HEK293 (cell line): ENCODE results near the gene SLC25A38.
A peak's percentile ranks its signal among the peaks of the same experiment; 100 is the strongest.

ENCODE experiments used
- CTCF ChIA-PET: fragments of 350-600 bp; formaldehyde crosslinking; extraction: SDS; loops from one replicate; lab custom pipeline; 2021; ENCODE audit warnings: antibody characterized with exemption; lab: Yijun Ruan, JAX
- POLR2A ChIA-PET: fragments of 300-600 bp; formaldehyde crosslinking; extraction: SDS; loops from one replicate; lab custom pipeline; 2020; ENCODE audit warnings: antibody characterized with exemption, inconsistent platforms; lab: Yijun Ruan, JAX
- H3K27ac ChIP-seq: fragments of 200-500 bp; sonication (Bioruptor generic); 2 replicates; pipeline ENCODE4 v1.5.1; 2014; ENCODE audit warnings: low read depth, low read length, control low read depth, inconsistent platforms; ENCODE audit errors: extremely low read depth
- H3K36me3 ChIP-seq, 2 experiments: fragments of 200-500 bp in 1 of 2; sonication (Bioruptor generic) in 1 of 2; 1 replicate in 1 of 2; 2 replicates in 1 of 2; pipeline ENCODE4 v1.5.1; 2014 to 2017; ENCODE audit warnings: inconsistent platforms in 2 of 2, low read length in 2 of 2; ENCODE audit not compliant: control insufficient read depth in 2 of 2, insufficient read depth in 1 of 2
- H3K4me1 ChIP-seq: fragments of 200-500 bp; sonication (Bioruptor generic); 2 replicates; pipeline ENCODE4 v1.5.1; 2014; ENCODE audit warnings: mild to moderate bottlenecking, low read length, inconsistent platforms; ENCODE audit not compliant: control insufficient read depth, insufficient read depth
- H3K4me3 ChIP-seq: 2 replicates; pipeline ENCODE4 v1.5.1; 2011; ENCODE audit warnings: low read depth, mild to moderate bottlenecking, control low read depth, low read length, moderate library complexity
- H3K9me3 ChIP-seq: fragments of 200-500 bp; sonication (Bioruptor generic); 2 replicates; pipeline ENCODE4 v1.5.1; 2014; ENCODE audit warnings: low read depth, low read length, inconsistent platforms; ENCODE audit not compliant: control insufficient read depth, insufficient read depth
- ATF2 ChIP-seq: fragments of 450-650 bp; formaldehyde crosslinking; IDR thresholded peaks from 2 replicates; pipeline ENCODE4 v1.5.1; 2016; ENCODE audit warnings: missing biosample characterization, missing genetic modification characterization, low read depth
- FEZF1 ChIP-seq: fragments of 450-650 bp; formaldehyde crosslinking; IDR thresholded peaks from 2 replicates; pipeline ENCODE4 v1.5.1; 2016; ENCODE audit warnings: missing biosample characterization, missing genetic modification characterization
- KLF10 ChIP-seq: fragments of 450-650 bp; IDR thresholded peaks from 2 replicates; pipeline ENCODE4 v1.5.1; 2018; ENCODE audit warnings: missing biosample characterization, mild to moderate bottlenecking, missing genetic modification characterization
- KLF7 ChIP-seq: fragments of 450-650 bp; formaldehyde crosslinking; IDR thresholded peaks from 2 replicates; pipeline ENCODE4 v1.5.1; 2016; ENCODE audit warnings: missing biosample characterization, missing genetic modification characterization, borderline replicate concordance
- MEIS1 ChIP-seq: sonication (generic); formaldehyde crosslinking; IDR thresholded peaks from 2 replicates; pipeline ENCODE4 v1.8.1; 2022; ENCODE audit warnings: missing genetic modification reagents, mild to moderate bottlenecking, borderline replicate concordance
- PRDM4 ChIP-seq: fragments of 450-650 bp; formaldehyde crosslinking; IDR thresholded peaks from 2 replicates; pipeline ENCODE4 v1.5.1; 2017; ENCODE audit warnings: missing biosample characterization, missing genetic modification characterization
- SP7 ChIP-seq: fragments of 450-650 bp; formaldehyde crosslinking; IDR thresholded peaks from 2 replicates; pipeline ENCODE4 v1.5.1; 2016; ENCODE audit warnings: missing biosample characterization, missing genetic modification characterization
- ZBTB44 ChIP-seq: fragments of 450-650 bp; IDR thresholded peaks from 2 replicates; pipeline ENCODE4 v1.5.1; 2018; ENCODE audit warnings: missing biosample characterization, mild to moderate bottlenecking, missing genetic modification characterization
- ZNF184 ChIP-seq: fragments of 450-650 bp; IDR thresholded peaks from 2 replicates; pipeline ENCODE4 v1.5.1; 2018; ENCODE audit warnings: missing biosample characterization, mild to moderate bottlenecking, missing genetic modification characterization
- ZNF202 ChIP-seq: fragments of 450-650 bp; formaldehyde crosslinking; IDR thresholded peaks from 2 replicates; pipeline ENCODE4 v1.5.1; 2016; ENCODE audit warnings: missing biosample characterization, missing genetic modification characterization, borderline replicate concordance
- ZNF23 ChIP-seq: fragments of 450-650 bp; formaldehyde crosslinking; IDR thresholded peaks from 2 replicates; pipeline ENCODE4 v1.5.1; 2016; ENCODE audit warnings: missing biosample characterization, missing genetic modification characterization, borderline replicate concordance
- ZNF24 ChIP-seq: fragments of 450-650 bp; formaldehyde crosslinking; IDR thresholded peaks from 2 replicates; pipeline ENCODE4 v1.5.1; 2016; ENCODE audit warnings: missing biosample characterization, missing genetic modification characterization
- ZNF274 ChIP-seq, 2 experiments: fragments of 200-500 bp in 1 of 2; fragments of 450-650 bp in 1 of 2; sonication (Bioruptor generic) in 1 of 2; formaldehyde crosslinking in 1 of 2; IDR thresholded peaks; 2 replicates each; pipeline versions ENCODE4 v1.5.1 to v1.6.1; 2014 to 2016; ENCODE audit warnings: borderline replicate concordance in 1 of 2, inconsistent platforms in 1 of 2, low read length in 1 of 2, missing biosample characterization in 1 of 2, missing genetic modification characterization in 1 of 2
- ZNF510 ChIP-seq: fragments of 450-650 bp; formaldehyde crosslinking; IDR thresholded peaks from 2 replicates; pipeline ENCODE4 v1.5.1; 2018; ENCODE audit warnings: mild to moderate bottlenecking, missing genetic modification characterization, missing biosample characterization; ENCODE audit not compliant: insufficient replicate concordance
- ZNF548 ChIP-seq: fragments of 450-650 bp; formaldehyde crosslinking; IDR thresholded peaks from 2 replicates; pipeline ENCODE4 v1.5.1; 2016; ENCODE audit warnings: missing biosample characterization, missing genetic modification characterization
- ZNF600 ChIP-seq: fragments of 450-650 bp; formaldehyde crosslinking; IDR thresholded peaks from 2 replicates; pipeline ENCODE4 v1.5.1; 2016; ENCODE audit warnings: missing biosample characterization, missing genetic modification characterization
- ZNF701 ChIP-seq: fragments of 450-650 bp; formaldehyde crosslinking; IDR thresholded peaks from 2 replicates; pipeline ENCODE4 v1.5.1; 2016; ENCODE audit warnings: missing biosample characterization, missing genetic modification characterization
- ZNF768 ChIP-seq: fragments of 450-650 bp; formaldehyde crosslinking; IDR thresholded peaks from 2 replicates; pipeline ENCODE4 v1.5.1; 2018; ENCODE audit warnings: missing biosample characterization, mild to moderate bottlenecking, missing genetic modification characterization
- TF ChIP-seq, protein P1 (sequence below): fragments of 450-650 bp; formaldehyde crosslinking; IDR thresholded peaks from 2 replicates; pipeline ENCODE4 v1.5.1; 2016; ENCODE audit warnings: missing biosample characterization, missing genetic modification characterization
- TF ChIP-seq, protein P2 (sequence below): fragments of 450-650 bp; formaldehyde crosslinking; IDR thresholded peaks from 2 replicates; pipeline ENCODE4 v1.5.1; 2016; ENCODE audit warnings: missing biosample characterization, missing genetic modification characterization
- TF ChIP-seq, protein P3 (sequence below): fragments of 450-650 bp; formaldehyde crosslinking; IDR thresholded peaks from 2 replicates; pipeline ENCODE4 v1.5.1; 2016; ENCODE audit warnings: missing biosample characterization, missing genetic modification characterization

Gene SLC25A38

DNA sequence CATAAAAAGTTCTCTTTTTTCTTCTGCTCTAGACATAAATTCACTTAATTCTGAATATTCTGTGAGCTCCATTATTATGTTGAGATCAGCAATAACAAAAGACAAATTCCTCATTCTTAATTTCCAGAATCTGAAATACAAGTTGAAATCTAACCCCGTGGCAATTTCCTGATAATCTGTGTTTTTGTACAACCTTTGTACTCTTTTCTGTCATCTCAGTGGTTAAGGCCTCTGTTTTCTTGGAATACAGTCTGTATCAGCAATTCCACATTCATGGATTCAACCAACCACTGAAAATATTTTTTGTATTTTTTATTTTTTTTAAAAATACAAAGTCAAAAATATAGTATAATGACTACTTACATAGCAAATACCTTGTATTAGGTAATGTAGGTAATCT, 45.0 kb upstream of the SLC25A38 start:
- Histone ChIP-seq H3K4me3 (no peak overlapping the region), H3K9me3 (no peaks in the 10 kb centered on the region), H3K4me1 (no peaks in the 10 kb centered on the region), H3K36me3 (no peaks in the 10 kb centered on the region), H3K27ac (no peak overlapping the region)
- POLR2A ChIA-PET: no interaction called here
- TF ChIP-seq ZNF23 (tag by site-specific recombination): no peak
- TF ChIP-seq ZNF24 (tag by site-specific recombination): no peak
- TF ChIP-seq ZNF600 (tag by site-specific recombination): no peak
- TF ChIP-seq SP7: no peak
- TF ChIP-seq ZNF184 (tag by site-specific recombination): no peak
- no peak for TF ChIP-seq ZNF202 (tag by site-specific recombination)
- no peak for TF ChIP-seq ZBTB44
- no peak for TF ChIP-seq KLF10
- no peak for TF ChIP-seq ATF2 (tag by site-specific recombination)
- no peak for TF ChIP-seq MEIS1 (CRISPR knock-in tag)
- TF ChIP-seq, protein P1, sequence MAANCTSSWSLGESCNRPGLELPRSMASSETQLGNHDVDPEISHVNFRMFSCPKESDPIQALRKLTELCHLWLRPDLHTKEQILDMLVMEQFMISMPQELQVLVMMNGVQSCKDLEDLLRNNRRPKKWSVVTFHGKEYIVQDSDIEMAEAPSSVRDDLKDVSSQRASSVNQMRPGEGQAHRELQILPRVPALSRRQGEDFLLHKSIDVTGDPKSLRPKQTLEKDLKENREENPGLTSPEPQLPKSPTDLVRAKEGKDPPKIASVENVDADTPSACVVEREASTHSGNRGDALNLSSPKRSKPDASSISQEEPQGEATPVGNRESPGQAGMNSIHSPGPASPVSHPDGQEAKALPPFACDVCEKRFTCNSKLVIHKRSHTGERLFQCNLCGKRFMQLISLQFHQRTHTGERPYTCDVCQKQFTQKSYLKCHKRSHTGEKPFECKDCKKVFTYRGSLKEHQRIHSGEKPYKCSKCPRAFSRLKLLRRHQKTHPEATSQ (tag by site-specific recombination): no peak
- TF ChIP-seq FEZF1 (tag by site-specific recombination): no peak
- no peak for TF ChIP-seq ZNF701
- TF ChIP-seq KLF7 (tag by site-specific recombination): no peak
- TF ChIP-seq ZNF510 (tag by site-specific recombination): no peak
- no peak for TF ChIP-seq ZNF548 (tag by site-specific recombination)
- TF ChIP-seq, protein P2, sequence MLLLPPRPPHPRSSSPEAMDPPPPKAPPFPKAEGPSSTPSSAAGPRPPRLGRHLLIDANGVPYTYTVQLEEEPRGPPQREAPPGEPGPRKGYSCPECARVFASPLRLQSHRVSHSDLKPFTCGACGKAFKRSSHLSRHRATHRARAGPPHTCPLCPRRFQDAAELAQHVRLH (tag by site-specific recombination): no peak
- no peak for TF ChIP-seq ZNF274 (IDR thresholded peaks at IDR 0.05; ENCODE audit: low read length)
- no peak for TF ChIP-seq ZNF274 (tag by site-specific recombination; IDR thresholded peaks at IDR 0.05; ENCODE audit: borderline replicate concordance)
- no peak for TF ChIP-seq PRDM4 (tag by site-specific recombination)
- CTCF ChIA-PET: interaction anchor here (0.8 kb wide), 1 partner anchor 20 kb away, joined by 3 read pairs; no protein-coding TSS in a partner anchor

DNA sequence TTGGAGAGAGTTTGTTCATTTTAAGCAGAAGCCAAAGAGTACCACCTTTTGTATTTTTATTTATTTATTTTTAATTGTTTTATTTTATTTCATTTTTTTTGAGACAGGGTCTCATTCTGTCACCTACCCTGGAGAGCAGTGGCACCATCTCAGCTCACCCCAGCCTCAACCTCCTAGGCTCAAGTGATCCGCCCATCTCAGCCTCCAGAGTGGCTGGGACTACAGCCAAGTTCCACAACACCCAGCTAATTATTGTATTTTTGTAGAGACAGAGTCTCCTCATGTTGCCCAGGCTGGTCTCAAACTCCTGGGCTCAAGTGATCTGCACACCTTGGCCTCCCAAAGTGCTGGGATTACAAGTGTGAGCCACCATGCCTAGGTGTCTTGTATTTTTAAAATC, 44.1 kb upstream of the SLC25A38 start:
- Histone ChIP-seq H3K36me3 (no peaks in the 10 kb centered on the region), H3K4me3 (no peak overlapping the region), H3K9me3 (no peaks in the 10 kb centered on the region), H3K27ac (no peak overlapping the region), H3K4me1 (no peaks in the 10 kb centered on the region)
- ChIA-PET POLR2A (no interaction called here), CTCF (no interaction called here)
- no peak for TF ChIP-seq ZNF768 (tag by site-specific recombination)
- TF ChIP-seq, protein P3, sequence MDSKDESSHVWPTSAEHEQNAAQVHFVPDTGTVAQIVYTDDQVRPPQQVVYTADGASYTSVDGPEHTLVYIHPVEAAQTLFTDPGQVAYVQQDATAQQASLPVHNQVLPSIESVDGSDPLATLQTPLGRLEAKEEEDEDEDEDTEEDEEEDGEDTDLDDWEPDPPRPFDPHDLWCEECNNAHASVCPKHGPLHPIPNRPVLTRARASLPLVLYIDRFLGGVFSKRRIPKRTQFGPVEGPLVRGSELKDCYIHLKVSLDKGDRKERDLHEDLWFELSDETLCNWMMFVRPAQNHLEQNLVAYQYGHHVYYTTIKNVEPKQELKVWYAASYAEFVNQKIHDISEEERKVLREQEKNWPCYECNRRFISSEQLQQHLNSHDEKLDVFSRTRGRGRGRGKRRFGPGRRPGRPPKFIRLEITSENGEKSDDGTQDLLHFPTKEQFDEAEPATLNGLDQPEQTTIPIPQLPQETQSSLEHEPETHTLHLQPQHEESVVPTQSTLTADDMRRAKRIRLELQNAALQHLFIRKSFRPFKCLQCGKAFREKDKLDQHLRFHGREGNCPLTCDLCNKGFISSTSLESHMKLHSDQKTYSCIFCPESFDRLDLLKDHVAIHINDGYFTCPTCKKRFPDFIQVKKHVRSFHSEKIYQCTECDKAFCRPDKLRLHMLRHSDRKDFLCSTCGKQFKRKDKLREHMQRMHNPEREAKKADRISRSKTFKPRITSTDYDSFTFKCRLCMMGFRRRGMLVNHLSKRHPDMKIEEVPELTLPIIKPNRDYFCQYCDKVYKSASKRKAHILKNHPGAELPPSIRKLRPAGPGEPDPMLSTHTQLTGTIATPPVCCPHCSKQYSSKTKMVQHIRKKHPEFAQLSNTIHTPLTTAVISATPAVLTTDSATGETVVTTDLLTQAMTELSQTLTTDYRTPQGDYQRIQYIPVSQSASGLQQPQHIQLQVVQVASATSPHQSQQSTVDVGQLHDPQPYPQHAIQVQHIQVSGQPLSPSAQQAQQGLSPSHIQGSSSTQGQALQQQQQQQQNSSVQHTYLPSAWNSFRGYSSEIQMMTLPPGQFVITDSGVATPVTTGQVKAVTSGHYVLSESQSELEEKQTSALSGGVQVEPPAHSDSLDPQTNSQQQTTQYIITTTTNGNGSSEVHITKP (tag by site-specific recombination): peak; percentile 55; the same call in 1 of the 2 replicates
